Ramos (cell line): ENCODE results near the gene SMYD2.

Experiments
- in situ Hi-C: fragments of 300-500 bp; cut with MboI; formaldehyde crosslinking; loops from one replicate; pipeline ENCODE4 v1.14.3; 2022; ENCODE audit warnings: low sequenced_read_pairs; ENCODE audit not compliant: unreplicated experiment

The SMYD2 gene

DNA sequence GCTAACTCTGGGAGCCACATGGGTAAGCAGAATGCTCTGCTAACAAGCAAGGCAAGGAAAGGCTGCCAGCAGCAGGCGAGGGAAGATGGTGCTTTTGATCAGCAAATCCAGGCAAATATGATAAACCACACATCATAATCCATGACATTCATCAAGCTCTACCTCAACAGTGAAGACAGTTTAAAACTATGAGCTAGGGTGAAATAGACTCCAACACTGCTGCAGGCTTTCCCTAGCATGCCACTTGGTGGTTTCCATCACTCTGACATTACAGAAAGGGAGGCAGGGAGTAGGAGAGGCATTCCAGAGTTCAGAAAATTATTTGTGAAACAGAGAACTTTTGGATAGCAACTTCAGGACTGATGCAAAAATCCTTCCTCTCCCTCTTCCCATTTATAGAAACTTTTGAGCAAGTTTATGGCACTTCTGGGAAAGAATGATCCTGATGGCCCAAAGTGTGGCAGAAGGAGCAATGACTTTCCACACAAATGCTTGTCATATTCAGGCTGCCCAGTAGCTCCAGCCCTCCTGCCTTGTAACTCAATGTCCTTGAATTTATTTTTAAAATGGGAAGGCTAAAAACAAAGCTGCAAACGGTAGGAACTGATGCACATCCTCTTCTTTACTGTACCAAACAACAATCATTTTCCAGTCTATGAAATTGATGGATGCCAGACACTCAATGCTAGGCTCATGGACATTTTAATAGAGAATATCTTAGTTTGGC, 70.8 kb downstream of the SMYD2 start:
- in situ Hi-C loops, result no loop called here

DNA sequence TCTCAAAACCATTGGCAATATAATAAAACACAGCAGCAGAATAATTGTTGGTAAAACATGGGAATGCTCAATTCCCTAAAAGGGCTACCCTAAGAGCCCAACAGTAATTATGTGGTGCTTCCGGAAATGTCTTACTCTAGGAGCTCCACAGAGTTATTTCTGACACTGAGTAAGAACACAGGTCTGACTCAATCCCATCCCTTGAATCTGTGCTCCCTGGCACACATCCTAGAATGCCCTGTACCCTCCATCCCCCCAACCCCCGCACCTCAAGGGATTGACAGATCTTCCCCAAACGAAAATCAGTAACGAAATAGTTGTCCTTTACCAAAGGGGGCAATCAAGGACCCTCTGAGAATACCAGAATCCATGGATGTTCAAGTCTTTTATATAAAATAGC, 71.9 kb downstream of the SMYD2 start:
- in situ Hi-C loops, result no loop called here

DNA sequence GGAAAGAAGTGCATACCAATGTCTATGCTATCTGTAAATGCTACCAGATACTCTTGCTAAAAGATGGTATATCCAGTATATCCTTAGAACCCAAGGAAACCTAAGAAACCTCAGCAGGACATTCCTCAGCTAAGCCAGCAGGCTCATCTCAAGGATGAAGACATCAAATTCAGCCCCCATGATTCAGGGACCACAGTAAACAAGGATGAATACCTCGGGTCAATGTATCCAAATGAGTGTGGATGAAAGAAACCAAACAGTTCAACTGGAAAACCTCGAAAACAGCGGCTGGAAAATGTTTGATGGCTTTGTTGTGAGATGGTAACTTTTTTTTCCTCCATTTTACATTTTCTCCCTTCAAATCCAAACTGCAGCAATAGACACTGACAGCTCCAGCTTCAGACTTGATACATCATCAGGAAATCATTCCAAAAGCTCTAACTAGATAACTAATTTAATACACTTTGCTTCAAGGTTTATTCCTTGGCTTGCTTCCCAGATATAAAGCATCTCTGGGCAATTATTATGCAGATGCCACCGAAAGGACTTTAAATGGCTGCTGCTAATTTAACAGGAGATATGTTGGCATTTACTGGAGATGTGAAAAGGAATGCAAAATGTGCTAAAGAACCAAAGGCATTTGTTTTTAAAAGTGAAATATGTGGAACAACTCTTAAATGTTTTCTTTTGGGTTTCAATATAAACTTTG, 73.6 kb downstream of the SMYD2 start:
- in situ Hi-C loops, result no loop called here

DNA sequence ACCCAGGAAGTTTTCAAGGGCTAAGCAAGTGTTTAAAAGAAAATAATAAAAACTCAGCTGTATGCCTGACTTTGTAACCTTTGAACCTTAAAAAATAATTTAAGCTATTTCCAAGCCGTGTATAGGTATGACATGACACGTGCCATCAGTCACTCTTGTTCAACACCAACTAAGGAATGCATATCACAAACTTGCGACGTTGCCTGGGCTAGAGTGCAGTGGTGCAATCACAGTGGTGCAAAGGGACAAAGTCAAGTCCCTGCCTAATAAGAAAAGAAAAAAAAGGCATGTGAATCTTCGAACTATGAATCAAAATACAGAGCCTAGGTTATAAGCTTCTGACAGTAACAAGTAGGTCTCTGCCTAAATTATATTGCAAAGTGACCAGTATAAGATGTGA, 79.2 kb downstream of the SMYD2 start:
- in situ Hi-C loops, result no loop called here

DNA sequence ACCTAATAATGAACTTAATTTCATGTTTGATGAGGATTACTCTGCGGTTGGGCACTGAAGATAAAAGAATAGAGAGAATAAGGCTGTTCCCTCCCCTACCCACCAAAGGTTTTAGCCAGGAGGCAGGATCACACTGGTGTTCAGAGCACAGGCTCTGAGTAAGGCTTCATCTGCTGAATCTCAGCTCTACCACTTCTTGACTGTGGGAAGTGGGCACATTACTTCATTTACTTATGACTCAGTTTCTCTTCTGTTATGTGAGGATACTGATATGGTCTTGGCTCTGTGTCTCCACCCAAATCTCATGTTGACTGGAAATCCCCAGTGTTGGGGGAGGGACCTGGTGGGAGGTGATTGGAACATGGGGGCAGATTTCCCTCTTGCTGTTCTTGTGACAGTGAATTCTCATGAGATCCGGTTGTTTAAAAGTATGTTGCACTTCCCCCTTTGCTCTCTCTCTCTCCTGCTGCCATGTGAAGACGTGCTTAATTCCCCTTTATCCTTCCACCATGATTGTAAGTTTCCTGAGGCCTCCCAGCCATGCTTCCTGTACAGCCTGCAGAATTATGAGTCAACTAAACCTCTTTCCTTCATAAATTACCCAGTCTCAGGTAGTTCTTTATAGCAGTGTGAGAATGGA, 79.7 kb downstream of the SMYD2 start:
- in situ Hi-C loops, result no loop called here

DNA sequence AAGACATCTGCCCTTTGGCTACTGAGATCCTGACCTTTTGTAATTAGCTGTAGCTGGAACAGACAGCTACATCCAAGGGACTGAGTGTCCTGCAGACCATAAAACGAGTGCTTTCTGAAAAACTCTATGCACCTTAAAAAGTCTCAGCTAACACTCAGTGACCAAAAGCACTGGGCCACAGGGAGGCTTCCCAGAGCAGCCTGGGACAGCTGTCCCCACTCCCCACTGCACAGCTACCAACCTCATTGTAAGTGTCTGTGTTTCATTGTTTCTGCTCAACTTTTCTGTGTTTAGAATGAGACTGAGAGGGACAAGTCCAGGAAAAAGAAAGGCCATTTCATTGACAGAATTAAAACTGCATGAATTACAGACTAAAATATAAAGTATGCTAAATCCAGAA, 80.7 kb downstream of the SMYD2 start:
- in situ Hi-C loops, result no loop called here

DNA sequence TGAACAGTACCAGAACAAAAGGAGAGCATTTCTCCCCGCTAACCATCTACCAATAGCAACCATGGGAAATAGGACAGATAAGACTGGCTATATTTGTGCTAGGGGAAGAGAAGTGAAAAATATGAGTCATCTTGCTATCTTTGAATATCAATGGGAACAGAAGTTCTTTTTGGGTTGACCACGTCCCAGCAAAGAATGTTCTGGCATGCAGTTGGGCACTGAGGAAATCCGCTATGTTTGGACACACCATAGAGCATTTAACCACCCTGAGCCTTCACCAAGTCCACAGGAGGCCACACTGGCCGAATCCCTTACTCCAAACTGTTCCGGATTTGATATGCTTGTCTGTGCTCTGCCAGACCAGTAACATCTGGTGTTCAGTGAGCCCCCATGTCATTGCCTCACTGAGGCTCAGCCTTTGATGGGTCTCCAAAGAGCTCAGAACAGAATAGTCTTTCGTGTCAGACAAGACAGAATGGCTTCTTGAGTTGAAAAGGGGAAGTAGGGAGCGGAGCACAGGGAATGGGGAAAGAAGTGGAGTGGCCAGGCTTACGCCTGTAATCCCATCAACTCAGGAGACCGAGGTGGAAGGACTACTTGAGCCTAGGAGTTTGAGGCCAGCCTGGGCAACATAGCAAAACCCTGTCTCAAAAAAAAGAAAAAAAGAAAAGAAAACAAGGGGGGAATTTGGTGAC, 81.4 kb downstream of the SMYD2 start:
- in situ Hi-C loops, result no loop called here

DNA sequence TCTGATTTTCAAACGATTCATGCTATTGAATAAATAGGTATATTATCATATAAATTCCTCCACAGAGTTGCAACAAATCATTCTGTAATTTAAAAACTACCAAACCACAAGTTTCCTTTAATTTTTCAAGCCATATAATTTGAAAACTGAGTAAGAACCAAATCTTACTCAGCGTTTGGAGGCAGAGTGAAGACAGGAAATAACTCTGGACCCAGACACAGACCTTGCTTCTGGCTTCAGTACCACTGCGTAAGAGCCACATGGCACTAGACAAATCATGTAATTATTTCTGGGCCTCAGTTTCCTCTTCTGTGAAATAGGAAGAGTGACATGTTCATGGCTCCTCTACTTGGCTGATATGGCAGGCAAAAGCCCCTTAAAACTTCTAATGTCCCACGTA, 82.4 kb downstream of the SMYD2 start:
- in situ Hi-C loops, result no loop called here

DNA sequence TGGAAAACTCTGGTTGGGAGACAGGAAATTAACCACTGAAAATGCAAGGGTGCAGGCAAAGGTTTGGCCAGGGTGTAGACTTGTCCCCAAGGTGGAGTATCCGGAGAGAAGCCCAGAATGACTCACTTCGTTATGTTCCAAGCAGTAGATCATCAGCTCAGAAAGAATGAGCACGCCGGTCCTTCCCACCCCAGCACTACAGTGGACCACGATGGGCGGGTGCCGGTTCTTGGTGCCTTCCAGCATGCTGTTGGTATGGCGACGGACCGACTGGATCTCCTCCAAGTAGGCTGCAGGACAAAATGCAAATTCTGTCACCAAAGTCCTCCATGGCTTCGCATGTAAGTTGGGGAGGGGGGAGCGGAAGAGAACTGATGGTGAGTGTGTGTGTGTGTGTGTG, 83.4 kb downstream of the SMYD2 start:
- in situ Hi-C loops, result no loop called here

DNA sequence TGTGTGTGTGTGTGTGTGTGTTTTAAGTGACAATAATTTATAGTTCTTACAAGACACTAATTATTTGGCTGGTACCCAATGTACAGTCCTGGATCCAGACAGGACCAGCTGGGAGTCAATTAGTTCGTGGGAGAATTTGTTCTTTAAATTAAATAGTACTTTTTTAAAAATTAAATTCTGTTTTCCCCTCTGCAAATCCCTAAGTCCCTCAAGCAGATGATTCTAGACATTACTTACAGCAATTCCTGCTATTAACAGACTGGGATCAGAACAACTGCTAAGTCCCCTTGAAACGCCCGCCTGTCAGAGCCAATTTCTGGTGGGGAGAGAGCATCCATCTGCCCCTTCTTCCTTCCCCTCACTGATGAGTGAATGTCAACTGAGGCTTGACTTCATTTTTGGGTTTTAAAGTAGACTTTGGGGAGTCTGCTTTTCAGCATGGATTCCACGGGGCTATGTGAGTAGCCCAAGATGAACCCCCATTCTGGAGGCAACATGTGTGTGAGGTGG, 83.9 kb downstream of the SMYD2 start:
- in situ Hi-C loops, result no loop called here

DNA sequence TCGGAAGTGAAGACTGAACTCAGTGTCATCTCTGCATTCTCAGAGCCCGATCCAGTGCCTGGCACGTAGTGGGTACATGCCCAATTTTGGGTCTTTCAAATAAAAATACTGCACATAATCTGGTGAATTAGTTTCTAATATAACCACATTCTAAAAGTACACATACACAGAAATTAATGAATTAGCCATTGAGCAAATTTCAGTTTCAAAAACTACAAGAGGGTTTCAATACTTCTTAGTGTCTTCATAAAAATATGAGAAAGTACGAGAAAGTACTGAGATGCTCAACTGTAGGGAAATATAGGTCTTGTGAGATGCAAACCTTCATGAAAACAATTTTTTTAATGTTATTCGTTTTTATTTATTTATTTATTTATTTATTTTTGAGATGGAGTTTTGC, 86.9 kb downstream of the SMYD2 start:
- in situ Hi-C loops, result no loop called here

DNA sequence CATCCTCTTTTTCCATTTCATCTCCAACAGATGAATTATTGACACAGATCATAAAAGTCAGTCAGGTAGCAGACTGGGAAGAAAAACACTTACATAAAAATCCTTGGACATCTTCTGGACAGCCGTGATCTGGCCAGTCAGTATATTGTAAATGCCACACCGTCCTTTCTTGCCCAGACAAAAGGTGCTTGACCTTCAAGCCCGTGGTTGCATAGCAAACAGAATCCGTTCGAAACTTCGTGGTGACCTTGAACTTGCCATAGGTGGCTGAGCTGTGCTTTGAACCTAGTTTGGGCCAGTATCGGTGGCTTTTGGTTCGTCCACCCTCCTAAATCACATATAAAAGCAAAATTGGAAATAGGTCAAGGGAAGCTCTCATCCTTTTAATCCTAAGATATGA, 88.4 kb downstream of the SMYD2 start:
- in situ Hi-C loops, result no loop called here

DNA sequence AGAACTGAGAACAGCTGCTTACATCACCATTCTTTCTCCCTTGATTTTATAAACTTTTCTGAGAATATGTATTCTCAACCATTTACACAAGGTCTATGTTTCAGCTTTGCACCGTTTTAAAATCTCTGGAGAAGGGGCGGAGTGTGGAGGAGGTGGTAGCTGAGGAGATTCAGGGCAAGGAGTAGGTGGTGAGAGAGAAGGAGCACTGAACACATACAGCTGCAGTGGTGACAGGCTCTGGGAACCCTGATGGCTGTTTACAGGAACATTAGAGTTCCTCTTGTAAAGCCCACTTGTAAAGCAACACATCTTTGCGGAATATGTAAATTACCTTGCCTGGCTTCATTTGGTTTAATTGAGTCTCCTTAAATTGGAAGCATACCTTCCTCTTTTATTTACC, 89.7 kb downstream of the SMYD2 start:
- in situ Hi-C loops, result no loop called here

DNA sequence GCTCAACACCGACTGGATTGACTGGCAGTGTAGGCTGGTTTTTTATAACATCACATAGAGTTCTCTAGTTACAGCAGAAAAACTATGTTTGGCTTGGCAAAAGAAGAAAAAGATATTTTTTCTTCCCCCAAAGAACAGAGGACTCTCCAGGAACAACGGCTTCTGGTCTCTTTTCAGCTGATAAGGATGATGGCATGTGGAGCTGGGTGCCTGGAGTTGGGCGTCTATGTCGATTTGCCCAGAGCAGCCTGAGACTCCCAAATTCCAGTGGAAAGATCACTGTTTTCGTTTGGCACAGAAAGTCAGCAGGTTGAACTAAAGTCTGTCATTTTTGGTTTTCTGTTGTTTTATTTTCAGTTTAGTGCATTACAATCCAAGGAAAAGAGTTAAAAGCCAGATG, 91.1 kb downstream of the SMYD2 start:
- in situ Hi-C loops, result no loop called here

DNA sequence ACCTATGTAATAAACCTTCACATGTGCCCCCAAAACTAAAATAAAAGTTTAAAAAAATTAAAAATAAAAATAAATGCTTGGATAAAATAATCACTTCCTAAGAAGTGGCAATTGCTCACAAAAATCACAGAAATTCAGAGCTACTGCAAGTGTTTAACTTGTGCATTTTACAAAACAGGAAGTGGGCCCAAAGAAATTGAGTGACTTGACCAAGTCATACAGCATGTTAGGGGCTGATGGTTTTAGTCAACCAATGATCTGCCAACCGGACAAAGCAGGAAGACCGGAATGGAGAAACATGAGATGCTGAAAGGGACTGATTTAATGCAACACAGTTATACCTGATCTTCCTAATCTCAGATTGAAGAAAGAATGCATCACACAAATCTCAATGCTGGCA, 96.5 kb downstream of the SMYD2 start:
- in situ Hi-C loops, result no loop called here

DNA sequence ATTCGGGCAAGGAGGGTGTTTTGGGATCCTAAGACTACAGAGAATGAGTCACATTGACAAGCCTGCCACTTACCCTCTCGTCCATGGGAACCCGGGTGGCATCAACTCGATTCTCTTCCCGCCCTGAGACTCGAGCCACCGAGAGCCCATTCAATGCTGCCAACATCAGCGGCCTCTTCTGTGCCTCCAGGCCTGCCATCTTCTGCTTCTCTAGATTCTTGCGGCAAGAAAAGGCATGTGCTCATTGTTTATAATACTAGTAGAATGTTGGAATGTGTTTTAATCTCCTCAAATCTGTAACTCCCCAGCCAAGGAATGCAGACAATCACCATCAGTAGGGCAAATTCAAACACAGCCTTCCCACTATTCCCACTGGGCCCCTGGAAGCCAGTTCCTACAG, 96.9 kb downstream of the SMYD2 start:
- in situ Hi-C loops, result no loop called here

DNA sequence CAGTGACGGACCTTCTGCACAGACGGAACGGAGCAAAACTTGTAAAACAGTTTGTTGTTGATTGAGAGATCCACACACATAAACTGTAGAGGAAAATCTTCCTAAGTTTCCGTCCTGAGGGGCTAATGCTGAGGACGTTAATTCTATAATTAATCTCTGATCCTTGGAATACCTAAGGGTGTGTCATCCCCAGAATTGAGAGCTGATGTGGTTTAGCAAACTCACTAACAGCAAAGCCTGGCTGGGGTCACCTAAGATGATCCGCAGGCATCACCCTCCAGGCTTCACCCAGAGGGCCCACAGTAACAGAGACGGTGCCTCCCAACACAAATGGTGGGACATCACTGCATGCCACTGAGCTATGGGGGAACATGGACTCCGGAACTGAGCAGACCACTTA, 97.5 kb downstream of the SMYD2 start:
- in situ Hi-C loops, result no loop called here

DNA sequence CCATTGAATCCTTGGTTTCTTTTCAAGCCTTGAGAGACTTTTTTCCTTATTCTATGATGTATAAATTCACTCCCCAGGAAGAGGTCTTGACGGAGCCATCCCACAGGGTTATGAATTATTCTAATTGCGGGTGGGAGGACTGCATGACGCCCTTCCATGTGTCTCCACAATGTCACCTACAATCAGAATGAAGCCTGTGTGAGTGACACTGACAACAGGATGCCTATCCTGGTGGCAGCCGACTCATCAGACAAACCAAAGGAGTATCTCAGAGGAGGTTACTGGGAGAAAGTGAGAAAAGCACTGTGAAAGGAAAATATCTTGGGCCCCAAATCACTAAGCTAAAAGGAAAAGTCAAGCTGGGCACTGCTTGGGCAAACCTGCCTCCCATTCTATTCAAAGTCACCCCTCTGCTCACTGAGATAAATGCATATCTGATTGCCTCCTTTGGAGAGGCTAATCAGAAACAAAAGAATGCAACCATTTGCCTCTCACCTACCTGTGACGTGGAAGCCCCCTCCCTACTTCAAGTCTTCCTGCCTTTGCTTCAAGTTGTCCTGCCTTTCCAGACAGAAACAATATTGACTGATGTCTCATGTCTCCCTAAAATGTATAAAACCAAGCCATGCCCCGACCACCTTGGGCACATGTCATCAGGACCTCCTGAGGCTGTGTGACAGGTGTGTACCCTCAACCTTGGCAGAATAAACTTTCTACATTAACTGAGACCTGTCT, 98.4 kb downstream of the SMYD2 start:
- in situ Hi-C loops, result no loop called here

DNA sequence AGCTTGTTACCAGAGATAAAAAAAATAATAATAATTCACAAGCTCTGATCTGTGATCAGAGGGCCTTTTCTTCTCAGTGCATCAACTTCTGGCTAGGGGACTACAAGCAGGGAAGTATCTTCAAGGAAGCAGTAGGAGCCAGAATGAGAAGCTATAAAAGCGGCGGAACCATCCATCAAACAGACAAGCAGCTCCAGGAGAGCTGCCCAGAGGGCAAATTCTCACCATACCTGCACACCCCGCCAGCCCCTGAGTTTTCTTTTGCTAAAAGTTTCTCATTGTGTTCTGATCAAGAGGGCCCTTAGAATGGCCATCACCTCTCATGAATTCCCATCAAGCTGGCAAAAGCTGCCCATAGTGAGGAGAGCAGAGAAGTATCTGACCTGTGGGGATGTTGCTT, 99.4 kb downstream of the SMYD2 start:
- in situ Hi-C loops, result no loop called here

DNA sequence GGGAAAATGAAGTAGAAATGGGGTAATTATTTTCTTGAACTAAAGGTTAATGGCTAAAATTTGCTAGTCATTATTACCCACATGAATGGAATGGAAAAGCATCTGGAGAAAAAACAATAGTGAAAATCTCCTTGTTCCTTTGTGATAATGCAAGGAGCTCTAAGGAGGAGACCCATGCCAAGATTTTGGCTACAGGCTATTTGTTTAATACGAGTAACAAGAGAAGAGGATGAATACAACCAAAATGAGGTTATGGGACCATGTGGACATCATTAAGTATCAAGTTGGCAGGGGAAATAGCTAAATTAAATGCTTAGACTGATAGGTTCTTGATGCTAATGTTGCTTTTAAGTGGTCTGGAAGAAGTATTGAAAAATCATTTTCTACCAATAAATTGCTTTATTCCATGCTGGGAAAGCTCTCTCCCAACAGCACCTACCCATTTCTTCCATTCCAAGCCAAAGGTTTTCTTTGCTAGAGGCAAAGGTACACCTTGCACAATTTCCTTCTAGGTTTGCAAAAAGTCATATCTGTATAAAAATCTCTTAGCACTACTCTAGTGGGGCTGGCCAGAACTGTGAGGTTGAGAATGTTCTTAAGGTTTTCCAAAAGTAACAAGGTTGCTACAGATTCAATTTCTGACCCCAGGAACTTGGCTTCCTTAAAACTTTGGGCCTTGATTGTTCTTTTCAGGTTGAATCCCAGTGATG, 100.2 kb downstream of the SMYD2 start:
- in situ Hi-C loops, result no loop called here
